ENCODE results near the gene PDK2. TPM values are rescaled to one million over a fixed set of nuclear protein-coding genes. Genes with fewer than 3 reads are reported as not detected.

The PDK2 gene
- total RNA-seq, 4 donors from 2014 or later, result 111 to 335 (median 124) TPM

DNA sequence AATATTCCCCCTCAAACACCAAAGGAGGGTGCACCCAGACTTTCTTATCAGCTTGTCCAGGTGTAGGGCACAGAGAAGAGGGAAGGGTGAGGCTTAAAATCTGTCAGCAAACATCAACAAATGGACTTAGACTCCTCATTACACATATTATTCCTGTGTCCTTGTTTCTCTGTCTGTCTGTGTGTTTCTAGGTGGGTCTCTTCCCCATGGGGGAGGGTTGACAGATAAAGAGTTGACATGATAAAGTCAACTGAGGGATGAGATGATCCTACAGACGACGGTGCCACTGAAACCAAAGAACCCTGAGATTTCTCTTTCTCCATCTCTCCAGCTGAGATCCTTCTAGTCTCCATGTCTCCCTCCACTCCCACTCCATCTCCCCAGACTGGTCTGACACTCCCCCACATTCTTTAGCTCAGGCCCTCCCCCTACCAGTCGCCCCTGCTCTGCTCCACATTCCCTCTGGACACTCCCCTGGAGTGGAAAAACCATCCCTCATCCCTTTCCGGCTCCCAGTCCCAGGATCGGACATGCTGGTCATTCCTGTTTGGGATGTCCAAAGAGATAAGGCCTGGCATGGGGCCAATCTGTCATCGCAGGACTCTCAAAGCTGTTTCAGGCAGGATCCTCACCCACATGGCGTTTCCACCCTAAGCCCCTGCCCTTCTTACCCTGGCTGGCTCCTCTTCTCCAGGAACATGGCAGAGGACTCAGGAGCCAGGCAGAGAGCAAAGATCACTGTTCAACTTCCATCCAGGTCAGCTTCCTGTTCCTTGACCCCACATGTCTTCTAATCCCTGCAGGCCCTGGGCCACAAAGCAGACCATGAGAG, 42.1 kb upstream of the PDK2 start:
- Histone ChIP-seq H3K9me3 (no peaks in the 10 kb centered on the region), H3K27me3 (no peaks in the 10 kb centered on the region), H3K36me3 (no peaks in the 10 kb centered on the region), H3K4me3 (no peak overlapping the region), H3K27ac (peak overlapping the region in 1 of 4 donors; percentile 22), H3K4me1 (peaks cover 24% of the 10 kb centered on the region in 2 donors)
- DNase-seq (no peak), ATAC-seq (no peak)
- in situ Hi-C loops (cut with MboI; ENCODE audit: low sequenced_read_pairs in 4 of 4), result no loop called here
- intact Hi-C loops (cut with DNase I; ENCODE audit: low total_unique reads), result no loop called here
- TF ChIP-seq POLR2A (IDR thresholded peaks at IDR 0.05), result no peak
- TF ChIP-seq, protein P1, sequence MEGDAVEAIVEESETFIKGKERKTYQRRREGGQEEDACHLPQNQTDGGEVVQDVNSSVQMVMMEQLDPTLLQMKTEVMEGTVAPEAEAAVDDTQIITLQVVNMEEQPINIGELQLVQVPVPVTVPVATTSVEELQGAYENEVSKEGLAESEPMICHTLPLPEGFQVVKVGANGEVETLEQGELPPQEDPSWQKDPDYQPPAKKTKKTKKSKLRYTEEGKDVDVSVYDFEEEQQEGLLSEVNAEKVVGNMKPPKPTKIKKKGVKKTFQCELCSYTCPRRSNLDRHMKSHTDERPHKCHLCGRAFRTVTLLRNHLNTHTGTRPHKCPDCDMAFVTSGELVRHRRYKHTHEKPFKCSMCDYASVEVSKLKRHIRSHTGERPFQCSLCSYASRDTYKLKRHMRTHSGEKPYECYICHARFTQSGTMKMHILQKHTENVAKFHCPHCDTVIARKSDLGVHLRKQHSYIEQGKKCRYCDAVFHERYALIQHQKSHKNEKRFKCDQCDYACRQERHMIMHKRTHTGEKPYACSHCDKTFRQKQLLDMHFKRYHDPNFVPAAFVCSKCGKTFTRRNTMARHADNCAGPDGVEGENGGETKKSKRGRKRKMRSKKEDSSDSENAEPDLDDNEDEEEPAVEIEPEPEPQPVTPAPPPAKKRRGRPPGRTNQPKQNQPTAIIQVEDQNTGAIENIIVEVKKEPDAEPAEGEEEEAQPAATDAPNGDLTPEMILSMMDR (IDR thresholded peaks at IDR 0.05 in 4 of 5, conservative IDR thresholded peaks at IDR 0.05 in 1 of 5), result no peak

DNA sequence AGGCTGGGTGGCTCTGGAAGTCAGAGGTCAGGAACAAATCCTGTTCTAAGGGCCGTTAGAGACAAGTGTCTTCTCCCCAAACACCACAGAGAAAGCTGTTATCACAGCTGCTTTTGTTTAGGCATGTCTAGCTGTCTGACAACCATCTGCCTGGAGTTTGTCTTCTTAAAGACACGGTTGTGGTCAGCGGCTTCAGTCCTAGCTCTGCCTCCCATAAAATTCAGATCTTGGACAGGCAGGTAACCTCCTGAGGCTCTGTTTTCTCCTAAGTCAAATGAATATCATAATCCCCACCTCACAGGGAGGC, 41.5 kb upstream of the PDK2 start:
- in situ Hi-C loops (cut with MboI; ENCODE audit: low sequenced_read_pairs in 4 of 4), result no loop called here
- ATAC-seq, result no peak

GRCh38 chr17:50055055-50055425, 40.1 kb upstream of the PDK2 start:
- DNase-seq, result no peak
- Histone ChIP-seq H3K4me1 (peaks cover 41 to 44% of the 10 kb centered on the region in 2 donors), H3K27ac (peak overlapping the region; percentile 86 to 96 (median 92)), H3K9me3 (no peaks in the 10 kb centered on the region), H3K4me3 (peak overlapping the region; percentile 71 to 96 (median 82)), H3K36me3 (no peaks in the 10 kb centered on the region), H3K27me3 (no peaks in the 10 kb centered on the region)
- TF ChIP-seq POLR2A (IDR thresholded peaks at IDR 0.05), result peak in 1 of 2 donors; percentile 49
- TF ChIP-seq, protein P1 (IDR thresholded peaks at IDR 0.05 in 4 of 5, conservative IDR thresholded peaks at IDR 0.05 in 1 of 5), result no peak
- in situ Hi-C loops (cut with MboI; ENCODE audit: low sequenced_read_pairs in 4 of 4), result no loop called here
- ATAC-seq, result peak in 1 of 2 donors; percentile 7
- intact Hi-C loops (cut with DNase I; ENCODE audit: low total_unique reads), result loop anchor here (2.0 kb wide), 1 partner anchor 40 kb away; the partner anchor contains the start of gene PDK2

More for the DNA sequence above, 41.5 kb upstream of the PDK2 start:
- Histone ChIP-seq H3K4me1 (peaks cover 27 to 29% of the 10 kb centered on the region in 2 donors), H3K9me3 (no peaks in the 10 kb centered on the region), H3K36me3 (no peaks in the 10 kb centered on the region), H3K4me3 (no peak overlapping the region), H3K27me3 (no peaks in the 10 kb centered on the region), H3K27ac (peak overlapping the region in 1 of 4 donors; percentile 22)
- TF ChIP-seq, protein P1 (IDR thresholded peaks at IDR 0.05 in 4 of 5, conservative IDR thresholded peaks at IDR 0.05 in 1 of 5), result no peak
- TF ChIP-seq POLR2A (IDR thresholded peaks at IDR 0.05), result no peak
- DNase-seq, result no peak
- intact Hi-C loops (cut with DNase I; ENCODE audit: low total_unique reads), result no loop called here

- Histone ChIP-seq H3K27ac (peak within 1 kb of the TSS; percentile 86 to 96 (median 92)), H3K9me3 (no peaks in the 10 kb centered on the region), H3K4me3 (peak within 1 kb of the TSS; percentile 71 to 96 (median 82)), H3K36me3 (no peaks in the 10 kb centered on the region), H3K27me3 (no peaks in the 10 kb centered on the region), H3K4me1 (peaks cover 47 to 49% of the 10 kb centered on the region in 2 donors)
- ATAC-seq, result peak; percentile 20 to 25
- in situ Hi-C loops (cut with MboI; ENCODE audit: low sequenced_read_pairs in 4 of 4) (no loop called here), intact Hi-C loops (cut with DNase I; ENCODE audit: low total_unique reads) (loop anchor here (1.0 to 2.0 kb wide), 3 partner anchors 25 to 39 kb away; partner anchors contain the start of gene PDK2)
- peak in 1 of 2 donors; percentile 55 for DNase-seq
- TF ChIP-seq POLR2A (IDR thresholded peaks at IDR 0.05), result peak; percentile 39 to 54
- TF ChIP-seq, protein P1 (IDR thresholded peaks at IDR 0.05 in 4 of 5, conservative IDR thresholded peaks at IDR 0.05 in 1 of 5), result no peak
These were observed 39.5 kb upstream of the PDK2 start, which contains the start of gene ITGA3 for GRCh38 chr17:50055426-50056216. Gene ITGA3 (plus strand): TSS chr17:50056110. CDS start chr17:50056440, 330 bp downstream.
